ENCODE data around the gene CMTM1.
"Not testable (repeated sequence)": the region's sequence is repeated elsewhere in the genome, so short reads cannot be mapped to it uniquely, and the experiment has no call there.

DNA sequence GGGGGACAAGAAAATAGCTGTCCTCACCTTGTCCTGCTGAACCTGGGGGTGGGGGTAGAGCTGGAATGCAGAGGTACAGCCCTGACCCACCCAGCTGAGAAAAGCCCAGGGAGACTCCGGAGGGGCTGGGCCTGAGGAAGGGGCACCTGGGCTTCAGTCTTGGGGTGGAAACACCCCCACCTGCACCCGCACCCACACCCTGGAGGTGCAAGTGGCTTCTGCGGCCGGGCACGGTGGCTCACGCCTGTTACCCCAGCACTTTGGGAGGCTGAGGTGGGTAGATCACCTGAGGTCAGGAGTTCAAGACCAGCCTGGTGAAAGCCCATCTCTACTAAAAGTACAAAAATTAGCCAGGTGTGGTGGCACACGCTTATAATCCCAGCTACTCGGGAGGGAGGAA lies 45.7 kb downstream of the CMTM1 start:
- TF ChIP-seq POLR2A (IDR thresholded peaks at IDR 0.05): not testable (repeated sequence)
- TF ChIP-seq, protein P1, sequence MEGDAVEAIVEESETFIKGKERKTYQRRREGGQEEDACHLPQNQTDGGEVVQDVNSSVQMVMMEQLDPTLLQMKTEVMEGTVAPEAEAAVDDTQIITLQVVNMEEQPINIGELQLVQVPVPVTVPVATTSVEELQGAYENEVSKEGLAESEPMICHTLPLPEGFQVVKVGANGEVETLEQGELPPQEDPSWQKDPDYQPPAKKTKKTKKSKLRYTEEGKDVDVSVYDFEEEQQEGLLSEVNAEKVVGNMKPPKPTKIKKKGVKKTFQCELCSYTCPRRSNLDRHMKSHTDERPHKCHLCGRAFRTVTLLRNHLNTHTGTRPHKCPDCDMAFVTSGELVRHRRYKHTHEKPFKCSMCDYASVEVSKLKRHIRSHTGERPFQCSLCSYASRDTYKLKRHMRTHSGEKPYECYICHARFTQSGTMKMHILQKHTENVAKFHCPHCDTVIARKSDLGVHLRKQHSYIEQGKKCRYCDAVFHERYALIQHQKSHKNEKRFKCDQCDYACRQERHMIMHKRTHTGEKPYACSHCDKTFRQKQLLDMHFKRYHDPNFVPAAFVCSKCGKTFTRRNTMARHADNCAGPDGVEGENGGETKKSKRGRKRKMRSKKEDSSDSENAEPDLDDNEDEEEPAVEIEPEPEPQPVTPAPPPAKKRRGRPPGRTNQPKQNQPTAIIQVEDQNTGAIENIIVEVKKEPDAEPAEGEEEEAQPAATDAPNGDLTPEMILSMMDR (IDR thresholded peaks at IDR 0.05): not testable (repeated sequence)

Data from sigmoid colon (tissue), 3 donors.